Keratinocyte (primary cell): ENCODE data around the gene GID8. TPM values are rescaled to one million over a fixed set of nuclear protein-coding genes. Genes with fewer than 3 reads are reported as not detected.

Experiments used
- DNase-seq: peaks from one replicate; pipeline ENCODE4 v3.0.0-alpha.2; 2011; ENCODE audit warnings: low read depth, missing footprints, low spot score
- FAIRE-seq: peaks from 2 replicates; lab custom pipeline; 2011; peaks lifted over from hg19 to GRCh38; lab: Jason Lieb, UNC
- H2AFZ ChIP-seq: 2 replicates; pipeline ENCODE4 v1.6.0; 2012; ENCODE audit warnings: low read length, control low read depth, inconsistent platforms; ENCODE audit not compliant: control insufficient read depth
- H3K27ac ChIP-seq: 2 replicates; pipeline ENCODE4 v1.5.1; 2011; ENCODE audit warnings: low read length; ENCODE audit not compliant: control insufficient read depth, insufficient read depth
- H3K27me3 ChIP-seq: 3 replicates; pipeline ENCODE4 v1.6.0; 2011; ENCODE audit warnings: low read length; ENCODE audit not compliant: control insufficient read depth, insufficient read depth; ENCODE audit errors: extremely low read depth
- H3K36me3 ChIP-seq, 2 experiments: 2 replicates in 1 of 2; 3 replicates in 1 of 2; pipeline ENCODE4 v1.5.1; 2011; ENCODE audit warnings: low read length in 2 of 2, mild to moderate bottlenecking in 1 of 2; ENCODE audit not compliant: control insufficient read depth in 2 of 2, insufficient read depth in 2 of 2; ENCODE audit errors: extremely low read depth in 1 of 2
- H3K4me1 ChIP-seq: 3 replicates; pipeline ENCODE4 v1.5.1; 2011; ENCODE audit warnings: low read length; ENCODE audit not compliant: control insufficient read depth, insufficient read depth; ENCODE audit errors: extremely low read depth
- H3K4me2 ChIP-seq: 3 replicates; pipeline ENCODE4 v1.6.0; 2011; ENCODE audit warnings: low read depth, low read length; ENCODE audit not compliant: control insufficient read depth, insufficient read depth; ENCODE audit errors: extremely low read depth
- H3K4me3 ChIP-seq, 3 experiments: fragments of 200-600 bp in 1 of 3; sonication (generic) in 1 of 3; 2 replicates in 2 of 3; 3 replicates in 1 of 3; pipeline ENCODE4 v1.5.1; 2011 to 2016; ENCODE audit warnings: low read length in 3 of 3, mild to moderate bottlenecking in 3 of 3, control low read depth in 2 of 3, inconsistent platforms in 1 of 3, low read depth in 1 of 3, mixed read lengths in 1 of 3, mixed run types in 1 of 3, moderate library complexity in 1 of 3; ENCODE audit not compliant: control insufficient read depth in 2 of 3, insufficient read depth in 2 of 3; ENCODE audit errors: extremely low read depth in 1 of 3
- H3K79me2 ChIP-seq: 2 replicates; pipeline ENCODE4 v1.6.0; 2012; ENCODE audit warnings: low read length; ENCODE audit not compliant: control insufficient read depth, insufficient read depth
- H3K9ac ChIP-seq: 3 replicates; pipeline ENCODE4 v1.6.0; 2011; ENCODE audit warnings: low read length; ENCODE audit not compliant: control insufficient read depth, insufficient read depth; ENCODE audit errors: extremely low read depth
- H3K9me1 ChIP-seq: 3 replicates; pipeline ENCODE4 v1.6.0; 2011; ENCODE audit warnings: low read length; ENCODE audit not compliant: control insufficient read depth, insufficient read depth; ENCODE audit errors: extremely low read depth
- H3K9me3 ChIP-seq: 2 replicates; pipeline ENCODE4 v1.5.1; 2012; ENCODE audit warnings: low read depth, low read length; ENCODE audit not compliant: control insufficient read depth
- H4K20me1 ChIP-seq: 3 replicates; pipeline ENCODE4 v1.6.0; 2011; ENCODE audit warnings: low read length; ENCODE audit not compliant: control insufficient read depth, insufficient read depth; ENCODE audit errors: extremely low read depth
- CTCF ChIP-seq, 3 experiments: IDR thresholded peaks in 1 of 3; conservative IDR thresholded peaks in 1 of 3; optimal IDR thresholded peaks in 1 of 3; 2 replicates in 2 of 3; 3 replicates in 1 of 3; pipeline versions ENCODE3 to v1.5.1; 2011; ENCODE audit warnings: low read length in 3 of 3, mild to moderate bottlenecking in 3 of 3, moderate library complexity in 2 of 3, control low read depth in 1 of 3, inconsistent platforms in 1 of 3; ENCODE audit not compliant: insufficient read depth in 2 of 3; ENCODE audit errors: extremely low read depth in 1 of 3
- EZH2 ChIP-seq: IDR thresholded peaks from one replicate; pipeline ENCODE4 v1.6.1; 2012; ENCODE audit warnings: inconsistent platforms, mild to moderate bottlenecking, low read length, moderate library complexity
- dilution Hi-C: fragments of 300-500 bp; cut with MboI; formaldehyde crosslinking; loops from one replicate; pipeline ENCODE4 v1.7.0; 2020; ENCODE audit warnings: low sequenced_read_pairs; ENCODE audit not compliant: extremely low pct_ligation_motif_present
- polyA plus RNA-seq, 5 experiments: library from polyadenylated mRNA; depleted of rRNA in 3 of 5; stranded (reverse) in 3 of 5; stranded (forward) in 1 of 5; unstranded in 1 of 5; fragments of >200 nt; gene quantifications; 1 replicate in 1 of 5; 2 replicates in 3 of 5; 3 replicates in 1 of 5; pipeline versions ENCODE4 v1.2.1 to v1.2.3, GENCODE V29; 2011 to 2012; ENCODE audit warnings: missing spikeins in 2 of 5, low read depth in 1 of 5, low replicate concordance in 1 of 5

Gene GID8
- polyA plus RNA-seq, 1 donor (not counting 4 experiments of a cell fraction or from before 2014, with no cell fraction given) = 23.7 TPM

- H3K4me1 ChIP-seq = peaks cover 43% of the 10 kb centered on the region
- peak overlapping the region; percentile 17 for H3K4me2 ChIP-seq
- H3K9ac ChIP-seq = no peak overlapping the region
- H4K20me1 ChIP-seq = peaks cover 7% of the 10 kb centered on the region
- TF ChIP-seq CTCF (optimal IDR thresholded peaks at IDR 0.05 in 1 of 3, IDR thresholded peaks at IDR 0.05 in 1 of 3, conservative IDR thresholded peaks at IDR 0.05 in 1 of 3; ENCODE audit: extremely low read depth in 1 of 3, insufficient read depth in 2 of 3, low read length in 3 of 3) (no peak), EZH2 (no peak)
- no peaks in the 10 kb centered on the region for H3K9me3 ChIP-seq
- no peak overlapping the region for H3K27ac ChIP-seq
- DNase-seq = no peak
- dilution Hi-C loops = no loop called here
- no peak for FAIRE-seq
- H3K27me3 ChIP-seq = no peaks in the 10 kb centered on the region
- no peak overlapping the region for H2AFZ ChIP-seq
- H3K9me1 ChIP-seq = no peaks in the 10 kb centered on the region
- H3K36me3 ChIP-seq = peaks cover 23 to 26% of the 10 kb centered on the region in 2 experiments
- H3K79me2 ChIP-seq = no peaks in the 10 kb centered on the region
- H3K4me3 ChIP-seq = no peak overlapping the region
Observed at GRCh38 chr20:62897666-62898065, 40.3 kb upstream of the GID8 start.

GRCh38 chr20:62898093-62898964, 39.6 kb upstream of the GID8 start:
- Histone ChIP-seq H3K9me3 (no peaks in the 10 kb centered on the region), H2AFZ (no peak overlapping the region), H3K27ac (no peak overlapping the region), H3K4me1 (peaks cover 43% of the 10 kb centered on the region), H3K4me3 (no peak overlapping the region), H3K36me3 (peaks cover 24 to 27% of the 10 kb centered on the region in 2 experiments), H3K79me2 (no peaks in the 10 kb centered on the region), H4K20me1 (peaks cover 7% of the 10 kb centered on the region), H3K4me2 (no peak overlapping the region), H3K9me1 (no peaks in the 10 kb centered on the region), H3K27me3 (no peaks in the 10 kb centered on the region), H3K9ac (no peak overlapping the region)
- DNase-seq (no peak), FAIRE-seq (no peak)
- dilution Hi-C loops = no loop called here
- no peak for TF ChIP-seq CTCF (optimal IDR thresholded peaks at IDR 0.05 in 1 of 3, IDR thresholded peaks at IDR 0.05 in 1 of 3, conservative IDR thresholded peaks at IDR 0.05 in 1 of 3; ENCODE audit: extremely low read depth in 1 of 3, insufficient read depth in 2 of 3, low read length in 3 of 3)
- TF ChIP-seq EZH2 = no peak
